Liver (tissue), 9 donors: Measurements from ENCODE around the gene PLD3. TPM values are rescaled to one million over a fixed set of nuclear protein-coding genes. Genes with fewer than 3 reads are reported as not detected.

Experiments used
- DNase-seq: peaks from one replicate; pipeline ENCODE4 v3.0.0-alpha.2; 2017; ENCODE audit warnings: low spot score
- H3K27ac ChIP-seq, 2 donors: one replicate each; pipeline ENCODE4 v1.7.0; 2013; ENCODE audit warnings: inconsistent platforms in 2 of 2, low read length in 2 of 2, control low read depth in 1 of 2, low read depth in 1 of 2, mild to moderate bottlenecking in 1 of 2
- H3K27me3 ChIP-seq, 4 donors: one replicate each; pipeline versions ENCODE4 v1.6.1 to v1.7.0; 2013; ENCODE audit warnings: low read length in 3 of 4, inconsistent platforms in 1 of 4, mild to moderate bottlenecking in 1 of 4, moderate library complexity in 1 of 4; ENCODE audit not compliant: control insufficient read depth in 4 of 4, insufficient read depth in 4 of 4
- H3K36me3 ChIP-seq, 4 donors: one replicate each; pipeline versions ENCODE4 v1.6.1 to v1.7.0; 2013; ENCODE audit warnings: low read length in 3 of 4, mild to moderate bottlenecking in 3 of 4, low read depth in 1 of 4, moderate library complexity in 1 of 4; ENCODE audit not compliant: control insufficient read depth in 4 of 4, insufficient read depth in 3 of 4
- H3K4me1 ChIP-seq, 4 donors: one replicate each; pipeline versions ENCODE4 v1.6.1 to v1.7.0; 2013; ENCODE audit warnings: low read length in 3 of 4, mild to moderate bottlenecking in 3 of 4, moderate library complexity in 1 of 4; ENCODE audit not compliant: control insufficient read depth in 4 of 4, insufficient read depth in 4 of 4
- H3K4me3 ChIP-seq, 3 donors: one replicate each; pipeline versions ENCODE4 v1.6.1 to v1.7.0; 2013; ENCODE audit warnings: low read length in 3 of 3, control low read depth in 1 of 3, low read depth in 1 of 3, mild to moderate bottlenecking in 1 of 3
- H3K9ac ChIP-seq, 2 donors: one replicate each; pipeline ENCODE4 v1.7.0; 2013; ENCODE audit warnings: low read length in 2 of 2, mild to moderate bottlenecking in 2 of 2, moderate library complexity in 2 of 2, control low read depth in 1 of 2, low read depth in 1 of 2
- H3K9me3 ChIP-seq, 4 donors: one replicate each; pipeline versions ENCODE4 v1.6.1 to v1.7.0; 2013; ENCODE audit warnings: low read length in 3 of 4; ENCODE audit not compliant: control insufficient read depth in 4 of 4
- CTCF ChIP-seq: fragments of 150-350 bp; IDR thresholded peaks from 2 replicates; pipeline ENCODE4 v1.5.1; 2017; ENCODE audit warnings: improper control_type of control experiment, low read depth, low read length; ENCODE audit not compliant: missing input control
- EGR1 ChIP-seq, 2 donors: IDR thresholded peaks; 2 replicates each; pipeline ENCODE4 v1.6.1; 2016 to 2018; ENCODE audit warnings: antibody characterized with exemption in 2 of 2, low read depth in 2 of 2
- FOXA1 ChIP-seq: IDR thresholded peaks from 2 replicates; pipeline ENCODE4 v1.6.1; 2016; ENCODE audit warnings: antibody characterized with exemption
- FOXA2 ChIP-seq: IDR thresholded peaks from 2 replicates; pipeline ENCODE4 v1.6.1; 2016; ENCODE audit warnings: antibody characterized with exemption
- GABPA ChIP-seq, 2 donors: IDR thresholded peaks in 1 of 2; conservative IDR thresholded peaks in 1 of 2; 2 replicates each; pipeline ENCODE4 v1.6.1; 2016; ENCODE audit warnings: antibody characterized with exemption in 2 of 2, mild to moderate bottlenecking in 1 of 2, moderate library complexity in 1 of 2
- MAX ChIP-seq: IDR thresholded peaks from 2 replicates; pipeline ENCODE4 v1.6.1; 2016; ENCODE audit warnings: antibody characterized with exemption
- NR2F2 ChIP-seq: IDR thresholded peaks from 2 replicates; pipeline ENCODE4 v1.6.1; 2016; ENCODE audit warnings: antibody characterized with exemption
- REST ChIP-seq: IDR thresholded peaks from 2 replicates; pipeline ENCODE4 v1.6.1; 2016; ENCODE audit warnings: antibody characterized with exemption, mild to moderate bottlenecking
- SP1 ChIP-seq: IDR thresholded peaks from 2 replicates; pipeline ENCODE4 v1.6.1; 2018; ENCODE audit warnings: antibody characterized with exemption, mild to moderate bottlenecking
- YY1 ChIP-seq: IDR thresholded peaks from 2 replicates; pipeline ENCODE4 v1.6.1; 2016; ENCODE audit warnings: antibody characterized with exemption, mild to moderate bottlenecking
- WGBS: extraction: QIAGEN DNeasy Blood & Tissue Kit; methylation state at CpG from one replicate; pipeline ENCODE4 v1.1.7; 2013; 5-methylcytosine and 5-hydroxymethylcytosine counted together
- polyA plus RNA-seq, 2 donors: library from polyadenylated mRNA; stranded (reverse) in 1 of 2; unstranded in 1 of 2; fragments of 200-250 nt in 1 of 2; fragments of >200 nt in 1 of 2; fragmentation: Nextera tagmentation in 1 of 2; extraction: Ambion mirVana in 1 of 2; gene quantifications; one replicate each; pipeline versions ENCODE4 v1.2.1 to v1.2.3, GENCODE V29; 2013 to 2015
- total RNA-seq, 2 donors: library from RNA; depleted of rRNA; stranded (reverse); fragments of >200 nt; gene quantifications; one replicate each; pipeline ENCODE4 v1.2.3, GENCODE V29; 2014
- TF ChIP-seq, protein P1 (sequence below): IDR thresholded peaks from 2 replicates; pipeline ENCODE4 v1.6.1; 2016; ENCODE audit warnings: antibody characterized with exemption
- TF ChIP-seq, protein P2 (sequence below): IDR thresholded peaks from 2 replicates; pipeline ENCODE4 v1.6.1; 2016; ENCODE audit warnings: antibody characterized with exemption
- donor health status: healthy.
- donor health status: healthy.
- donor health status: healthy.
- donor health status: healthy.
- donor health status: healthy.

Gene PLD3
- total and polyA plus RNA-seq, 4 donors = 56.0 to 125 (median 105) TPM

GRCh38 chr19:40388481-40388880 is 40.0 kb downstream of the PLD3 start:
- Histone ChIP-seq H3K27ac (no peak overlapping the region), H3K4me1 (no peaks in the 10 kb centered on the region), H3K9me3 (no peaks in the 10 kb centered on the region), H3K36me3 (no peaks in the 10 kb centered on the region), H3K4me3 (no peak overlapping the region), H3K9ac (no peak overlapping the region), H3K27me3 (no peaks in the 10 kb centered on the region)
- TF ChIP-seq CTCF (no peak), MAX (no peak), EGR1 (IDR thresholded peaks at IDR 0.05; ENCODE audit: low read depth in 2 of 2) (no peak), GABPA (IDR thresholded peaks at IDR 0.05 in 1 of 2, conservative IDR thresholded peaks at IDR 0.05 in 1 of 2) (no peak), YY1 (no peak), NR2F2 (no peak), FOXA1 (no peak), FOXA2 (no peak)
- TF ChIP-seq, protein P1, sequence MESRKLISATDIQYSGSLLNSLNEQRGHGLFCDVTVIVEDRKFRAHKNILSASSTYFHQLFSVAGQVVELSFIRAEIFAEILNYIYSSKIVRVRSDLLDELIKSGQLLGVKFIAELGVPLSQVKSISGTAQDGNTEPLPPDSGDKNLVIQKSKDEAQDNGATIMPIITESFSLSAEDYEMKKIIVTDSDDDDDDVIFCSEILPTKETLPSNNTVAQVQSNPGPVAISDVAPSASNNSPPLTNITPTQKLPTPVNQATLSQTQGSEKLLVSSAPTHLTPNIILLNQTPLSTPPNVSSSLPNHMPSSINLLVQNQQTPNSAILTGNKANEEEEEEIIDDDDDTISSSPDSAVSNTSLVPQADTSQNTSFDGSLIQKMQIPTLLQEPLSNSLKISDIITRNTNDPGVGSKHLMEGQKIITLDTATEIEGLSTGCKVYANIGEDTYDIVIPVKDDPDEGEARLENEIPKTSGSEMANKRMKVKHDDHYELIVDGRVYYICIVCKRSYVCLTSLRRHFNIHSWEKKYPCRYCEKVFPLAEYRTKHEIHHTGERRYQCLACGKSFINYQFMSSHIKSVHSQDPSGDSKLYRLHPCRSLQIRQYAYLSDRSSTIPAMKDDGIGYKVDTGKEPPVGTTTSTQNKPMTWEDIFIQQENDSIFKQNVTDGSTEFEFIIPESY = no peak
- DNase-seq = no peak
- 83% methylated on average over 3 of the region's 3 CpGs for WGBS

DNA sequence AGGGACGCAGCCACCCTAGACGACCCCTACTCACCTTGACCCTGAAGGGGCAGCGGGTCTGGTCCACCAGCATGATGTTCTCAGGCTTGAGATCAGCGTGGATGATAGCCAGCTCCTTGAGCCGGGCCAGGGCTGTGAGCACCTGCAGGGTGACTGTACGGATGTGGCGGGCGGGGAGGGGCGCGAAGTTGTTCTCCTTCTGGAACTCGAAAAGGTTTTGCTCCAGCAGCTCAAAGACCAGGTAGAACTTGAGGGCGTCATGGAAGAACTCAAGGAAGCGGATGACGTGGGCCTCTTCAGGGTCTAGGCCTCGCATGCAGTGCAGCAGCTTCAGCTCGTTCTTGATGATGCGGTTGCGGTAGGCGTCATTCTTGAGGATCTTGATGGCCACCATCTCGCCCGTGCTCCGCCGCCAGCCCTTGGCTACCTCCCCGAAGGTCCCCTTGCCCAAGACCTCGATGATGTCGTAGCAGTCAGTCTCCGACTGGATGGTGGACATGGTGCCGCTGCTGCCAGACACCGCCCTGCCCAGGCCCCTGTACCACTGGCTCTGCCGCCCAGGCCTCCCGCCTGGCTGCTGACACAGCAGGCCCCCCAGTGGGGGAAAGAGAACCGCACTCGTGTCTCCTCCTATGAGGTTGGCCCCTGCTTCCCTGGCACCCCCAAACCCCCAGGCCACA is 41.0 kb downstream of the PLD3 start:
- DNase-seq = no peak
- Histone ChIP-seq H3K27ac (no peak overlapping the region), H3K36me3 (no peaks in the 10 kb centered on the region), H3K9ac (no peak overlapping the region), H3K4me1 (no peaks in the 10 kb centered on the region), H3K27me3 (no peaks in the 10 kb centered on the region), H3K4me3 (no peak overlapping the region), H3K9me3 (no peaks in the 10 kb centered on the region)
- TF ChIP-seq REST (no peak), SP1 (no peak), EGR1 (IDR thresholded peaks at IDR 0.05; ENCODE audit: low read depth in 2 of 2) (no peak)
- TF ChIP-seq, protein P2, sequence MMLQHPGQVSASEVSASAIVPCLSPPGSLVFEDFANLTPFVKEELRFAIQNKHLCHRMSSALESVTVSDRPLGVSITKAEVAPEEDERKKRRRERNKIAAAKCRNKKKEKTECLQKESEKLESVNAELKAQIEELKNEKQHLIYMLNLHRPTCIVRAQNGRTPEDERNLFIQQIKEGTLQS = no peak
- WGBS = 96% methylated on average over 33 of the region's 33 CpGs
